ENCODE data around the gene DOCK7.

- TF ChIP-seq CTCF (conservative IDR thresholded peaks at IDR 0.05 in 1 of 2, IDR thresholded peaks at IDR 0.05 in 1 of 2; ENCODE audit: extremely low read depth in 1 of 2, insufficient read depth in 1 of 2, low read depth in 1 of 2, low read length in 2 of 2) = no peak
- TF ChIP-seq EZH2 (IDR thresholded peaks at IDR 0.05; ENCODE audit: borderline replicate concordance, low read length) = no peak
Measured at GRCh38 chr1:62405247-62405646, 282.9 kb downstream of the DOCK7 start.

Measured in mammary epithelial cell (primary cell).